HL-60 (cell line): Measurements from ENCODE around the gene TENM3.

Experiments
- DNase-seq, 2 experiments: peaks; one replicate each; pipeline ENCODE4 v3.0.0-alpha.2; 2010 to 2020; ENCODE audit warnings: low read depth in 1 of 2, low spot score in 1 of 2
- H3K27ac ChIP-seq: fragments of 250-450 bp; sonication (Bioruptor Pico); replicated peaks from 2 replicates; pipeline ENCODE4 v1.5.1; 2020; ENCODE audit warnings: mild to moderate bottlenecking, moderate library complexity
- H3K27me3 ChIP-seq: fragments of 250-450 bp; sonication (Bioruptor Pico); 2 replicates; pipeline ENCODE4 v1.5.1; 2021; ENCODE audit warnings: mild to moderate bottlenecking, moderate library complexity; ENCODE audit not compliant: insufficient read depth, poor library complexity, severe bottlenecking
- H3K4me3 ChIP-seq: replicated peaks from 2 replicates; pipeline ENCODE4 v1.5.1; 2011; ENCODE audit warnings: mild to moderate bottlenecking, control low read depth, low read length; ENCODE audit not compliant: insufficient read depth
- CTCF ChIP-seq: IDR thresholded peaks from one replicate; pipeline ENCODE4 v1.5.1; 2011; ENCODE audit warnings: low read length, control low read depth, inconsistent platforms; ENCODE audit not compliant: insufficient read depth
- GABPA ChIP-seq: IDR thresholded peaks from 2 replicates; pipeline ENCODE4 v1.6.1; 2012; ENCODE audit warnings: low read depth
- POLR2AphosphoS5 ChIP-seq: IDR thresholded peaks from 2 replicates; pipeline ENCODE4 v1.6.1; 2012; ENCODE audit warnings: low read depth
- REST ChIP-seq: IDR thresholded peaks from 2 replicates; pipeline ENCODE4 v1.6.1; 2012; ENCODE audit warnings: low read depth; ENCODE audit not compliant: insufficient replicate concordance
- SPI1 ChIP-seq: IDR thresholded peaks from 2 replicates; pipeline ENCODE4 v1.6.1; 2012; ENCODE audit warnings: low read depth, mild to moderate bottlenecking, borderline replicate concordance

The TENM3 gene

DNA sequence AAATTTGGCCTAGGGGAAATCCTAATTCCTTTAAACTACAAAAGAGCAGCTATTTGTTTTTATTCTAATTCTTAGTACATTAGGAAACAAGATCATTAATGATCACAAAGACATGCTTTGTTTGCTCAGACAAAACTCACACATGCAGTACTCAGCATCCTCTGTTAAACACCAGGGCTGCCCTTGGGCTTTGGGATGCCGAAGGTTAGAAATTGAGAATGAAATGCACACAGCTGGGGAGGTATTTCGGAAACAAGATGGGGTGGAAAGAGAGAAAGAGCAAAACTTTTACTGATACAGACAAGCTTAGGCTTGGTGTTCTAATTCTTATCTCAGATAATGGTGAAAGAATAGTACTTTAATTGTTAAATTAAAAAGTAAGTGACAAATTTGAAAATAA lies 451.3 kb downstream of the TENM3 start:
- Histone ChIP-seq H3K27ac (no peak overlapping the region), H3K27me3 (no peaks in the 10 kb centered on the region), H3K4me3 (no peak overlapping the region)
- DNase-seq, result no peak
- no peak for TF ChIP-seq CTCF
- no peak for TF ChIP-seq POLR2AphosphoS5
- TF ChIP-seq REST, result no peak
- TF ChIP-seq SPI1, result no peak
- TF ChIP-seq GABPA, result no peak

DNA sequence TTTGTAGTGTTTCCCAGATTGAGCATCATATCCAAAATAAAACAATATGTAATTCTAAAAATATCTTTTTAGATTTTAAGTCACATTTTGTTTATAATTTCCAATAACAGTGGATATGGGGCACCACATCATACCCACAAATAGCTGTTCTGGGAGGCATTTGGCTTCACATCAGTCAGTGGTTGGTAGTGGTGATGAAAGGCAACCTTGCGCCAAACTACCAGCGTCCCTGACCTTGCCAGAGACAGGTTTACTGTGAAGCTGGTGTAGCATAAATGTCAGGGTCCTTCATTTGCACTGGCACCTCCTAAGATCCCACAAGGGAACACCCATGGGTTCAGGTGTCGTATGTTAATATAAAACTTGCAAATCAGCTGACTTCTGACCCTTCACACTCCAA lies 451.8 kb downstream of the TENM3 start:
- Histone ChIP-seq H3K27ac (no peak overlapping the region), H3K4me3 (no peak overlapping the region)
- no peak for TF ChIP-seq POLR2AphosphoS5
- no peak for TF ChIP-seq SPI1
- TF ChIP-seq CTCF, result no peak

DNA sequence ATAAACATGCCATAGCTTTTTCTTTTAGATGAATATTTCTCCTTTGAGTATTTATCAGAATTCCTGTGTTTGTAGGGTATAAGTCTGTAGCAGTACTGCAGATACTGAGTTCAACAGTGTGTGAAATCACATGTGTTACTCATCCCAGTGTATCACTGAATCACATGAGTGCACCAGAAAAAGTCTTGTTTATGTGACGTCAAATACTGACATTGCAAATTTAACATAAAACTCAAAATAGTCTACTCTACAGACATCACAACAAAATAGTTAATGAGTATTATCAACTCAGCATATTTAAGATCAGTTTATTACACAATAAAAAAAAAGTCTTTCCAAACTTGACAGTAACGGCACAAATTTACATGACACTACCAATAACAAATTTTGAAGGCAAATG lies 452.6 kb downstream of the TENM3 start:
- no peak for DNase-seq
- TF ChIP-seq POLR2AphosphoS5, result no peak
- no peak for TF ChIP-seq GABPA
- no peak for TF ChIP-seq SPI1
- TF ChIP-seq CTCF, result no peak
- TF ChIP-seq REST, result no peak
- Histone ChIP-seq H3K27me3 (no peaks in the 10 kb centered on the region), H3K4me3 (no peak overlapping the region), H3K27ac (no peak overlapping the region)

More for the DNA sequence above, 451.8 kb downstream of the TENM3 start:
- H3K27me3 ChIP-seq, result no peaks in the 10 kb centered on the region
- no peak for DNase-seq

DNA sequence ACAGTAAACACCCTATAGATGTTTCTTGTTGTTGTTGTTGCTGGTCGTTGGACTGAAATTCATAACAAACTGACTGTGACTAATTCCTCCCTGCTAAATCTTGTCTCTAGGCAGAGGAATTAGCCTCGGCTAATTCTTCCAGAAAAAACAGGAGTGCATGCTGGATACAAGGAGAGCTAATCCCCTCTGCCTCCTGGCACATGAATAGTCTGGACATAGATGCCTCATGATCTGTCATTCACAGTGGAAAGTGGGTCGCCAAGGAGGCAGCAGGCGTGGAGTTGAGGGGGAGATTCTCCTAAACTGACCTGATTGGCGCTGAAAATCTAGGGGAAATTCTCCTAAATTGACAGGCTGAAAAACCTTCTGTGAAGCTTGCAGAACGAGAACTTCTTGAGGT lies 453.9 kb downstream of the TENM3 start:
- TF ChIP-seq SPI1 (no peak), POLR2AphosphoS5 (no peak), GABPA (no peak), CTCF (no peak), REST (no peak)
- no peaks in the 10 kb centered on the region for H3K27me3 ChIP-seq
- H3K27ac ChIP-seq, result no peak overlapping the region
- H3K4me3 ChIP-seq, result no peak overlapping the region
- DNase-seq, result no peak
